HG03095 (cell line): ENCODE data around the gene ZSCAN21.
A peak's percentile ranks its signal among the peaks of the same experiment; 100 is the strongest.

Experiments used
- ATAC-seq: cut with Tn5 transposase; IDR thresholded peaks from one replicate; pipeline ENCODE4 v1.9.1; 2021; ENCODE audit warnings: moderate library complexity; ENCODE audit not compliant: unreplicated experiment

ZSCAN21 gene

GRCh38 chr7:100095289-100095688 lies 45.7 kb downstream of the ZSCAN21 start:
- ATAC-seq: no peak

- ATAC-seq: no peak
Observed at GRCh38 chr7:100095704-100096103, 46.1 kb downstream of the ZSCAN21 start.

GRCh38 chr7:100098913-100099312 lies 49.3 kb downstream of the ZSCAN21 start:
- no peak for ATAC-seq

GRCh38 chr7:100099452-100099851 lies 49.9 kb downstream of the ZSCAN21 start:
- no peak for ATAC-seq

- ATAC-seq: peak; percentile 53
Observed at GRCh38 chr7:100100420-100101015, 50.9 kb downstream of the ZSCAN21 start.

- peak; percentile 76 for ATAC-seq
Observed at GRCh38 chr7:100101016-100101862, 51.7 kb downstream of the ZSCAN21 start, which contains the start of the genes AP4M1 and MCM7. Gene AP4M1 (plus strand): TSS chr7:100101643. CDS start chr7:100101715, 72 bp downstream. Gene MCM7 (minus strand): TSS chr7:100101397. CDS start chr7:100101294, 103 bp downstream.

GRCh38 chr7:100102950-100103840 lies 53.6 kb downstream of the ZSCAN21 start:
- no peak for ATAC-seq

- ATAC-seq: no peak
Observed at GRCh38 chr7:100105534-100105933, 56.0 kb downstream of the ZSCAN21 start.

- no peak for ATAC-seq
Observed at GRCh38 chr7:100106633-100107032, 57.1 kb downstream of the ZSCAN21 start.

GRCh38 chr7:100107125-100107737 lies 57.7 kb downstream of the ZSCAN21 start:
- no peak for ATAC-seq

- ATAC-seq: no peak
Observed at GRCh38 chr7:100107890-100108289, 58.3 kb downstream of the ZSCAN21 start.

GRCh38 chr7:100109521-100110163 lies 60.1 kb downstream of the ZSCAN21 start:
- no peak for ATAC-seq

- ATAC-seq: no peak
Observed at GRCh38 chr7:100111156-100111555, 61.6 kb downstream of the ZSCAN21 start.

GRCh38 chr7:100111914-100112313 lies 62.3 kb downstream of the ZSCAN21 start:
- ATAC-seq: no peak
